HCT116 (cell line): ENCODE data around the gene POSTN. TPM values are rescaled to one million over a fixed set of nuclear protein-coding genes. Genes with fewer than 3 reads are reported as not detected.

ENCODE experiments used
- ATAC-seq: fragments of 200-7000 bp; cut with Tn5 transposase; 2 replicates; pipeline ENCODE4 v1.9.1; 2020; ENCODE audit warnings: mild to moderate bottlenecking, moderate library complexity
- BruUV-seq: library from RNA; stranded (reverse); fragments of 400-500 nt; replicated peaks from 2 replicates; lab custom pipeline; 2021; lab: Mats Ljungman, UMichigan
- CTCF ChIA-PET: fragments of 300-600 bp; sonication (Branson Sonifier 250); formaldehyde crosslinking; loops from one replicate; lab custom pipeline; 2021; ENCODE audit warnings: antibody characterized with exemption; lab: Charles Lee
- POLR2A ChIA-PET: fragments of 300-600, 350-600 bp; sonication (Branson Sonifier 250); formaldehyde crosslinking; loops from one replicate; lab custom pipeline; 2021; ENCODE audit warnings: antibody characterized with exemption; lab: Charles Lee
- RAD21 ChIA-PET, 2 experiments: fragments of 300-600 bp; sonication (Branson Sonifier 250); formaldehyde crosslinking; loops; one replicate each; lab custom pipeline; 2023; ENCODE audit warnings: low total read pairs in 2 of 2; ENCODE audit not compliant: uncharacterized antibody in 2 of 2, unreplicated experiment in 2 of 2, low non-redundant PET in 1 of 2; lab: Charles Lee
- DNase-seq: peaks from one replicate; pipeline ENCODE4 v3.0.0-alpha.2; 2010; ENCODE audit warnings: low read depth, low spot score
- H2AFZ ChIP-seq: fragments of 200-600 bp; shearing (Covaris generic), sonication (generic); 2 replicates; pipeline ENCODE4 v1.6.1; 2017; ENCODE audit warnings: low read depth, mixed run types, mixed read lengths, antibody characterized with exemption, low read length; ENCODE audit not compliant: poor library complexity, severe bottlenecking
- H3K27ac ChIP-seq: 2 replicates; pipeline ENCODE4 v1.5.1; 2012; ENCODE audit warnings: low read depth, low read length
- H3K27me3 ChIP-seq: fragments of 200-600 bp; sonication (generic); 2 replicates; pipeline ENCODE4 v1.6.1; 2016; ENCODE audit warnings: mixed run types, low read length, mixed read lengths; ENCODE audit not compliant: insufficient read depth
- H3K36me3 ChIP-seq, 2 experiments: fragments of 200-500 bp in 1 of 2; fragments of 200-600 bp in 1 of 2; sonication (Bioruptor generic) in 1 of 2; sonication (generic) in 1 of 2; 2 replicates each; pipeline versions ENCODE4 v1.5.1 to v1.6.1; 2014 to 2016; ENCODE audit warnings: low read length in 2 of 2, inconsistent platforms in 1 of 2, mixed read lengths in 1 of 2, mixed run types in 1 of 2; ENCODE audit not compliant: insufficient read depth in 2 of 2, control insufficient read depth in 1 of 2
- H3K4me1 ChIP-seq, 2 experiments: fragments of 200-600 bp in 1 of 2; sonication (generic) in 1 of 2; 2 replicates each; pipeline versions ENCODE4 v1.5.1 to v1.6.1; 2012 to 2017; ENCODE audit warnings: low read length in 2 of 2, inconsistent platforms in 1 of 2, mild to moderate bottlenecking in 1 of 2, mixed read lengths in 1 of 2, mixed run types in 1 of 2, moderate library complexity in 1 of 2; ENCODE audit not compliant: insufficient read depth in 2 of 2, control insufficient read depth in 1 of 2
- H3K4me2 ChIP-seq: fragments of 200-600 bp; sonication (generic); 2 replicates; pipeline ENCODE4 v1.6.1; 2017; ENCODE audit warnings: mixed run types, low read length, mixed read lengths
- H3K4me3 ChIP-seq, 2 experiments: fragments of 200-600 bp in 1 of 2; sonication (generic) in 1 of 2; replicated peaks in 1 of 2; 2 replicates each; pipeline ENCODE4 v1.5.1; 2011 to 2016; ENCODE audit warnings: low read length in 2 of 2, control low read depth in 1 of 2, low read depth in 1 of 2, mild to moderate bottlenecking in 1 of 2, mixed read lengths in 1 of 2, mixed run types in 1 of 2
- H3K79me2 ChIP-seq: fragments of 200-600 bp; sonication (generic); 2 replicates; pipeline ENCODE4 v1.6.1; 2017; ENCODE audit warnings: mild to moderate bottlenecking, mixed run types, low read length, moderate library complexity, mixed read lengths; ENCODE audit not compliant: insufficient read depth
- H3K9ac ChIP-seq: fragments of 200-600 bp; sonication (generic); 2 replicates; pipeline ENCODE4 v1.6.1; 2016; ENCODE audit warnings: low read length, mixed read lengths
- H3K9me2 ChIP-seq: fragments of 200-600 bp; sonication (generic), shearing (Covaris generic); 2 replicates; pipeline ENCODE4 v1.6.1; 2017; ENCODE audit warnings: mixed run types, mild to moderate bottlenecking, moderate library complexity; ENCODE audit not compliant: insufficient read depth
- H3K9me3 ChIP-seq, 2 experiments: fragments of 200-500 bp in 1 of 2; fragments of 200-600 bp in 1 of 2; sonication (Bioruptor generic) in 1 of 2; sonication (generic) in 1 of 2; 2 replicates each; pipeline ENCODE4 v1.6.1; 2014 to 2017; ENCODE audit warnings: low read length in 2 of 2, mixed read lengths in 2 of 2, inconsistent platforms in 1 of 2, low read depth in 1 of 2, mild to moderate bottlenecking in 1 of 2, mixed run types in 1 of 2, moderate library complexity in 1 of 2; ENCODE audit not compliant: control insufficient read depth in 1 of 2, insufficient read depth in 1 of 2
- H4K20me1 ChIP-seq: fragments of 200-600 bp; sonication (generic), shearing (Covaris generic); 2 replicates; pipeline ENCODE4 v1.6.1; 2017; ENCODE audit warnings: mixed run types, mild to moderate bottlenecking, moderate library complexity; ENCODE audit not compliant: insufficient read depth
- POLR2AphosphoS5 ChIP-seq: IDR thresholded peaks from 2 replicates; pipeline ENCODE4 v1.6.1; 2011; ENCODE audit warnings: mild to moderate bottlenecking, low read depth, low read length, moderate library complexity
- SP1 ChIP-seq: IDR thresholded peaks from 2 replicates; pipeline ENCODE4 v1.6.1; 2012; ENCODE audit warnings: low read depth
- intact Hi-C: fragments of 100-400 bp; cut with micrococcal nuclease; formaldehyde crosslinking; loops from 2 replicates; pipeline ENCODE4 v1.10.0; 2022
- total RNA-seq: library from RNA; stranded (reverse); gene quantifications from one replicate; pipeline ENCODE4 v1.2.1, GENCODE V29; 2021; ENCODE audit not compliant: unreplicated experiment
- TF ChIP-seq, protein P1 (sequence below): IDR thresholded peaks from 2 replicates; pipeline ENCODE4 v1.6.1; 2012; ENCODE audit warnings: low read depth
- TF ChIP-seq, protein P2 (sequence below): IDR thresholded peaks from 2 replicates; pipeline ENCODE4 v1.6.1; 2011; ENCODE audit warnings: mild to moderate bottlenecking, low read length, moderate library complexity; ENCODE audit not compliant: insufficient replicate concordance; ENCODE audit errors: extremely low read depth
- TF ChIP-seq, protein P3 (sequence below): IDR thresholded peaks from 2 replicates; pipeline ENCODE4 v1.6.1; 2012

POSTN gene
- total RNA-seq, 1 experiment from 2014 or later = not detected

DNA sequence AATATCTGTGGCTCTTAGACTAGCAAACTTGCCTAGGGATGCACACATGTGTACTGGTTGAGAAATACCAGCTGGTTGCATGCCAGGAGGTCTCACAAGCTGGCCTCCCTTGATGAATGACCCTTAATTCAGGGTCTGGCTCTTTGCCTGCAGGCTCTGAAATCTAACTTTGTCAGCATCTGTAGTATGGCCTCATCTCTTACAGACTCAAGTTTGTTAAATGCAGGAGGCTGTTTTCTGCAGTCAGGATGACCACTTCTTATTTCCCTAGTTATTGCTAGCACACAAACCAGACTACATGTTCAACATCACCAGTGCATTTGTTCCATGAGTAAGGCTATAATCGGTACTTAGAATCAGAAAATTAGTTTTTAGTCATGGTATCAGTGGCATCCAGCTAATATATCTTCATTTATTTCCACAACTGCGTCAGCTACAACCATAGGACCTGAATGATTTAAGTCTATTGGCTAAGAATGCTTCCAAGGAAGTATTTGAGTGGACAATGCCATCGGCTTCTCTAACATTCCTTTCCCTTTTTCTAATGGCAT, 23.3 kb upstream of the POSTN start:
- H3K27ac ChIP-seq = no peak overlapping the region
- no peaks in the 10 kb centered on the region for H3K4me1 ChIP-seq
- H3K9me2 ChIP-seq = no peaks in the 10 kb centered on the region
- H3K9me3 ChIP-seq = peaks cover 15 to 17% of the 10 kb centered on the region in 2 experiments; a peak in 2 of 4 replicates
- no peaks in the 10 kb centered on the region for H4K20me1 ChIP-seq
- ChIA-PET RAD21 (no interaction called here), CTCF (no interaction called here), POLR2A (no interaction called here)
- intact Hi-C loops = no loop called here
- H3K27me3 ChIP-seq = no peaks in the 10 kb centered on the region
- no peak overlapping the region for H2AFZ ChIP-seq
- BruUV-seq = no TSS peak
- H3K4me2 ChIP-seq = no peak overlapping the region
- DNase-seq = no peak
- ATAC-seq = no peak
- no peaks in the 10 kb centered on the region for H3K79me2 ChIP-seq
- H3K36me3 ChIP-seq = no peaks in the 10 kb centered on the region
- no peak overlapping the region for H3K9ac ChIP-seq
- TF ChIP-seq, protein P1, sequence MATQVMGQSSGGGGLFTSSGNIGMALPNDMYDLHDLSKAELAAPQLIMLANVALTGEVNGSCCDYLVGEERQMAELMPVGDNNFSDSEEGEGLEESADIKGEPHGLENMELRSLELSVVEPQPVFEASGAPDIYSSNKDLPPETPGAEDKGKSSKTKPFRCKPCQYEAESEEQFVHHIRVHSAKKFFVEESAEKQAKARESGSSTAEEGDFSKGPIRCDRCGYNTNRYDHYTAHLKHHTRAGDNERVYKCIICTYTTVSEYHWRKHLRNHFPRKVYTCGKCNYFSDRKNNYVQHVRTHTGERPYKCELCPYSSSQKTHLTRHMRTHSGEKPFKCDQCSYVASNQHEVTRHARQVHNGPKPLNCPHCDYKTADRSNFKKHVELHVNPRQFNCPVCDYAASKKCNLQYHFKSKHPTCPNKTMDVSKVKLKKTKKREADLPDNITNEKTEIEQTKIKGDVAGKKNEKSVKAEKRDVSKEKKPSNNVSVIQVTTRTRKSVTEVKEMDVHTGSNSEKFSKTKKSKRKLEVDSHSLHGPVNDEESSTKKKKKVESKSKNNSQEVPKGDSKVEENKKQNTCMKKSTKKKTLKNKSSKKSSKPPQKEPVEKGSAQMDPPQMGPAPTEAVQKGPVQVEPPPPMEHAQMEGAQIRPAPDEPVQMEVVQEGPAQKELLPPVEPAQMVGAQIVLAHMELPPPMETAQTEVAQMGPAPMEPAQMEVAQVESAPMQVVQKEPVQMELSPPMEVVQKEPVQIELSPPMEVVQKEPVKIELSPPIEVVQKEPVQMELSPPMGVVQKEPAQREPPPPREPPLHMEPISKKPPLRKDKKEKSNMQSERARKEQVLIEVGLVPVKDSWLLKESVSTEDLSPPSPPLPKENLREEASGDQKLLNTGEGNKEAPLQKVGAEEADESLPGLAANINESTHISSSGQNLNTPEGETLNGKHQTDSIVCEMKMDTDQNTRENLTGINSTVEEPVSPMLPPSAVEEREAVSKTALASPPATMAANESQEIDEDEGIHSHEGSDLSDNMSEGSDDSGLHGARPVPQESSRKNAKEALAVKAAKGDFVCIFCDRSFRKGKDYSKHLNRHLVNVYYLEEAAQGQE = no peak
- TF ChIP-seq, protein P2, sequence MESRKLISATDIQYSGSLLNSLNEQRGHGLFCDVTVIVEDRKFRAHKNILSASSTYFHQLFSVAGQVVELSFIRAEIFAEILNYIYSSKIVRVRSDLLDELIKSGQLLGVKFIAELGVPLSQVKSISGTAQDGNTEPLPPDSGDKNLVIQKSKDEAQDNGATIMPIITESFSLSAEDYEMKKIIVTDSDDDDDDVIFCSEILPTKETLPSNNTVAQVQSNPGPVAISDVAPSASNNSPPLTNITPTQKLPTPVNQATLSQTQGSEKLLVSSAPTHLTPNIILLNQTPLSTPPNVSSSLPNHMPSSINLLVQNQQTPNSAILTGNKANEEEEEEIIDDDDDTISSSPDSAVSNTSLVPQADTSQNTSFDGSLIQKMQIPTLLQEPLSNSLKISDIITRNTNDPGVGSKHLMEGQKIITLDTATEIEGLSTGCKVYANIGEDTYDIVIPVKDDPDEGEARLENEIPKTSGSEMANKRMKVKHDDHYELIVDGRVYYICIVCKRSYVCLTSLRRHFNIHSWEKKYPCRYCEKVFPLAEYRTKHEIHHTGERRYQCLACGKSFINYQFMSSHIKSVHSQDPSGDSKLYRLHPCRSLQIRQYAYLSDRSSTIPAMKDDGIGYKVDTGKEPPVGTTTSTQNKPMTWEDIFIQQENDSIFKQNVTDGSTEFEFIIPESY = no peak
- TF ChIP-seq, protein P3, sequence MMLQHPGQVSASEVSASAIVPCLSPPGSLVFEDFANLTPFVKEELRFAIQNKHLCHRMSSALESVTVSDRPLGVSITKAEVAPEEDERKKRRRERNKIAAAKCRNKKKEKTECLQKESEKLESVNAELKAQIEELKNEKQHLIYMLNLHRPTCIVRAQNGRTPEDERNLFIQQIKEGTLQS = no peak
- TF ChIP-seq POLR2AphosphoS5 (no peak), SP1 (no peak)
- TF ChIP-seq, all 23 proteins: peak for 0
- H3K4me3 ChIP-seq = no peak overlapping the region
